Measurements from ENCODE around the gene OXGR1. TPM values are rescaled to one million over a fixed set of nuclear protein-coding genes. Genes with fewer than 3 reads are reported as not detected.

The OXGR1 gene
- total RNA-seq, 1 experiment from 2014 or later = not detected

GRCh38 chr13:96966415-96967102, 27.7 kb downstream of the OXGR1 start:
- no peak for DNase-seq (ENCODE audit: extremely low read depth, low read depth)

- DNase-seq (ENCODE audit: extremely low read depth, low read depth) = no peak
Observed at GRCh38 chr13:96963786-96964475, 30.3 kb downstream of the OXGR1 start.

GRCh38 chr13:96960379-96960778, 33.9 kb downstream of the OXGR1 start:
- no peak for DNase-seq (ENCODE audit: extremely low read depth, low read depth)

- peak; percentile 12 for DNase-seq (ENCODE audit: extremely low read depth, low read depth)
Observed at GRCh38 chr13:96958286-96958891, 35.9 kb downstream of the OXGR1 start.

- no peak for DNase-seq (ENCODE audit: extremely low read depth, low read depth)
Observed at GRCh38 chr13:96952595-96952994, 41.7 kb downstream of the OXGR1 start.

- no peak for DNase-seq (ENCODE audit: extremely low read depth, low read depth)
Observed at GRCh38 chr13:96948127-96948526, 46.1 kb downstream of the OXGR1 start.

GRCh38 chr13:96947343-96947910, 46.8 kb downstream of the OXGR1 start:
- no peak for DNase-seq (ENCODE audit: extremely low read depth, low read depth)

- no peak for DNase-seq (ENCODE audit: extremely low read depth, low read depth)
Observed at GRCh38 chr13:96946709-96947311, 47.5 kb downstream of the OXGR1 start.

- no peak for DNase-seq (ENCODE audit: extremely low read depth, low read depth)
Observed at GRCh38 chr13:96940961-96941360, 53.3 kb downstream of the OXGR1 start.

- no peak for DNase-seq (ENCODE audit: extremely low read depth, low read depth)
Observed at GRCh38 chr13:96935901-96936300, 58.4 kb downstream of the OXGR1 start.

Small RNA genes lying within 50 kb of the gene (small RNA-seq; reads per million reads assigned to genes)
- 0 reads per million in 2 experiments for gene RN7SKP7

Other genes with a start within 250 kb of the OXGR1 start
- gene MBNL2, start 227.9 kb upstream of the OXGR1 start, total RNA-seq (2014; rRNA removed; shearing (Covaris generic)) = 47.6 and 48.9 TPM in 2 replicates

All from NCI-H460 (cell line).